Measurements from ENCODE around the gene ABCA5. TPM values are rescaled to one million over a fixed set of nuclear protein-coding genes. Genes with fewer than 3 reads are reported as not detected.
A peak's percentile ranks its signal among the peaks of the same experiment; 100 is the strongest.

The ABCA5 gene
- total RNA-seq, 4 donors from 2014 or later = 48.9 to 211 (median 62.9) TPM

DNA sequence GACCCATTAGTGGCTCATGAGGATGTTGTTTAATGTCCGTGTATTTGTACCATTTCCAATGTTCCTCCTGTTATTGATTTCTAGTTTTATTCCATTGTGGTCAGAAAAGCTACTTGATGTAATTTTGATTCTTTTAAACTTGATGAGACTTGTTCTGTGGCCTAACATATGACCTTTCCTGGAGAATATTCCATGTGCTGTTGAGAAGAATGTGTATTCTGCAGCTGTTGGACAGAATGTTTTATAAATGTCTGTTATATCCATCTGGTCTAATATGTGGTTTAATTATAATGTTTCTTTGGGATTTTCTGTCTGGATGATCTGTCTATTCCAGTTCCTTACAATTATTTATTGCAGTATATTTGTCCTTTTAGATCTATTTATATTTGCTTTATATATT, 95.4 kb downstream of the ABCA5 start:
- 68% methylated on average over 1 of the region's 1 CpG for WGBS
- DNase-seq (ENCODE audit: low spot score in 2 of 2) = no peak
- peaks cover 6% of the 10 kb centered on the region for H3K9me3 ChIP-seq
- no peaks in the 10 kb centered on the region for H3K27me3 ChIP-seq
- H3K4me1 ChIP-seq = peaks cover 5% of the 10 kb centered on the region
- H3K36me3 ChIP-seq = no peaks in the 10 kb centered on the region
- no peak overlapping the region for H3K27ac ChIP-seq
- no peak for TF ChIP-seq POLR2AphosphoS5 (IDR thresholded peaks at IDR 0.05)
- no peak for TF ChIP-seq EP300 (IDR thresholded peaks at IDR 0.05)
- no peak for TF ChIP-seq POLR2A (IDR thresholded peaks at IDR 0.05)
- TF ChIP-seq, protein P1, sequence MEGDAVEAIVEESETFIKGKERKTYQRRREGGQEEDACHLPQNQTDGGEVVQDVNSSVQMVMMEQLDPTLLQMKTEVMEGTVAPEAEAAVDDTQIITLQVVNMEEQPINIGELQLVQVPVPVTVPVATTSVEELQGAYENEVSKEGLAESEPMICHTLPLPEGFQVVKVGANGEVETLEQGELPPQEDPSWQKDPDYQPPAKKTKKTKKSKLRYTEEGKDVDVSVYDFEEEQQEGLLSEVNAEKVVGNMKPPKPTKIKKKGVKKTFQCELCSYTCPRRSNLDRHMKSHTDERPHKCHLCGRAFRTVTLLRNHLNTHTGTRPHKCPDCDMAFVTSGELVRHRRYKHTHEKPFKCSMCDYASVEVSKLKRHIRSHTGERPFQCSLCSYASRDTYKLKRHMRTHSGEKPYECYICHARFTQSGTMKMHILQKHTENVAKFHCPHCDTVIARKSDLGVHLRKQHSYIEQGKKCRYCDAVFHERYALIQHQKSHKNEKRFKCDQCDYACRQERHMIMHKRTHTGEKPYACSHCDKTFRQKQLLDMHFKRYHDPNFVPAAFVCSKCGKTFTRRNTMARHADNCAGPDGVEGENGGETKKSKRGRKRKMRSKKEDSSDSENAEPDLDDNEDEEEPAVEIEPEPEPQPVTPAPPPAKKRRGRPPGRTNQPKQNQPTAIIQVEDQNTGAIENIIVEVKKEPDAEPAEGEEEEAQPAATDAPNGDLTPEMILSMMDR (IDR thresholded peaks at IDR 0.05) = no peak
- H3K4me3 ChIP-seq = no peak overlapping the region

DNA sequence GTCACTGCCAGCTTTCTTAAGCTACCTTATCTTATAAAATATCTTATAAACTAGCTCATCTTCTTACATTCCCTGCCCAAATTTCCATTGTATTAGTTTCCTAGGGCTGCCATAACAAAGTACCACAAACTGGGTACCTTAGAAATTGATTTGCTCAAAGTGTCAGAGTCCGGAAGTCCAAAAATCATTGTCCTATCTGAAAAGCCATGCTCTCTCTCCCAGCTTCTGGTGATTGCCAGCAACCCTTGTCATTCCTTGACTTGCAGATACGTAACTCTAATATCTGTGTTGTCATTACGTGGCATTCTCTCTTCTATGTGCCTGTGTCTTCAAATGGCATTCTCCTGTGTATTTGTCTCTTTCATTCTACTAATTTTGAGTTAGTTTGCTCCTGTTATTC, 96.0 kb downstream of the ABCA5 start:
- WGBS = 94% methylated on average over 3 of the region's 3 CpGs

DNA sequence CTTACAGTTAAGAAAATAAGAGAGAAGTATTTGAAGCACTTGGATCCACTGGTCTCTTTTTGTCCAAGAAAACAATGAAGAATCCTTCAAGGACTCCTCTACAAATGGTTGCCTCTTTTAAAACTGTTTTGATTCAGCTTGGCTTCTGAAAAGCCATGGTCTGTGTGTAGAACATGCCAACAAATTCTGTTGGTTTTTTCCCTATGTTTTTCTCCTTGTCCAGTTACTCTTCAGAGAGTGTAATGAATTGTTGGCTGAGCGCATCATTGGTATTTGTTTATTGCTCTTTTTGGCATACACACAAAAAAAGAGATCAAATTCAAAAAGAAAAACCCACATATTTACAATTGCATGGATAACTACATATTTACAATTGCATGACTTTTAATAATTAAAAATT, 98.4 kb downstream of the ABCA5 start, which contains the start of gene ABCA10:
TSS of gene ABCA10 (minus strand) at position 249 of the 400 bp plus-strand sequence. CDS start 3,466 bp downstream, outside the sequence.
- H3K36me3 ChIP-seq = no peaks in the 10 kb centered on the region
- no peaks in the 10 kb centered on the region for H3K4me1 ChIP-seq
- H3K27me3 ChIP-seq = no peaks in the 10 kb centered on the region
- no peak for DNase-seq (ENCODE audit: low spot score in 2 of 2)
- peak within 1 kb of the TSS; percentile 7 for H3K4me3 ChIP-seq
- TF ChIP-seq POLR2AphosphoS5 (IDR thresholded peaks at IDR 0.05) (no peak), EP300 (IDR thresholded peaks at IDR 0.05) (no peak), POLR2A (IDR thresholded peaks at IDR 0.05) (no peak)
- TF ChIP-seq, protein P1 (IDR thresholded peaks at IDR 0.05) = no peak
- 45% methylated on average over 1 of the region's 1 CpG for WGBS
- H3K9me3 ChIP-seq = peaks cover 6% of the 10 kb centered on the region
- H3K27ac ChIP-seq = no peak within 1 kb of the TSS

More for the DNA sequence above, 96.0 kb downstream of the ABCA5 start:
- Histone ChIP-seq H3K27ac (no peak overlapping the region), H3K4me1 (peaks cover 5% of the 10 kb centered on the region), H3K9me3 (peaks cover 6% of the 10 kb centered on the region), H3K4me3 (no peak overlapping the region), H3K27me3 (no peaks in the 10 kb centered on the region), H3K36me3 (no peaks in the 10 kb centered on the region)
- no peak for DNase-seq (ENCODE audit: low spot score in 2 of 2)
- TF ChIP-seq, protein P1 (IDR thresholded peaks at IDR 0.05) = no peak
- TF ChIP-seq POLR2AphosphoS5 (IDR thresholded peaks at IDR 0.05) = no peak
- TF ChIP-seq POLR2A (IDR thresholded peaks at IDR 0.05) = no peak
- no peak for TF ChIP-seq EP300 (IDR thresholded peaks at IDR 0.05)

DNA sequence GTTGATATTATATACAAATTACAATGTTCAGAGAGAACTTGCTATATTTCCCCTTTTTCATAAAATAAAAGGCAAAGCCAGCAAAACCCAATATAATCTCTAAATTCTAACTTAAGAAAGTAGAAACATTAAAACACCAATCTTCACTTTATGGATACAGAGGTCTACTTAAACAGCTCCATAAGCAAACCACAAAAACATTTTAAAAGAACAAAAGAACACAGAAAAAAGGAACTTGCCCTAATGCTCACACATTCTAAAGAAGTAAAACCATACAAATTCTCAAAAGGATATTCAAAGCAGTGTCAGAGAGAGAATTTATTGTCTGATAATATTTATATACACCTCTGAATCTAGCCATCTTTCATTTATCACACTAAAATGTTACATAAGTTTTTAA, 98.9 kb downstream of the ABCA5 start:
- H3K36me3 ChIP-seq = no peaks in the 10 kb centered on the region
- no peak for TF ChIP-seq POLR2AphosphoS5 (IDR thresholded peaks at IDR 0.05)
- TF ChIP-seq, protein P1 (IDR thresholded peaks at IDR 0.05) = no peak
- TF ChIP-seq POLR2A (IDR thresholded peaks at IDR 0.05) = no peak
- no peak for TF ChIP-seq EP300 (IDR thresholded peaks at IDR 0.05)
- H3K4me1 ChIP-seq = no peaks in the 10 kb centered on the region
- H3K4me3 ChIP-seq = peak overlapping the region; percentile 7
- H3K27ac ChIP-seq = no peak overlapping the region
- H3K9me3 ChIP-seq = peaks cover 6% of the 10 kb centered on the region
- no peak for DNase-seq (ENCODE audit: low spot score in 2 of 2)
- H3K27me3 ChIP-seq = no peaks in the 10 kb centered on the region

DNA sequence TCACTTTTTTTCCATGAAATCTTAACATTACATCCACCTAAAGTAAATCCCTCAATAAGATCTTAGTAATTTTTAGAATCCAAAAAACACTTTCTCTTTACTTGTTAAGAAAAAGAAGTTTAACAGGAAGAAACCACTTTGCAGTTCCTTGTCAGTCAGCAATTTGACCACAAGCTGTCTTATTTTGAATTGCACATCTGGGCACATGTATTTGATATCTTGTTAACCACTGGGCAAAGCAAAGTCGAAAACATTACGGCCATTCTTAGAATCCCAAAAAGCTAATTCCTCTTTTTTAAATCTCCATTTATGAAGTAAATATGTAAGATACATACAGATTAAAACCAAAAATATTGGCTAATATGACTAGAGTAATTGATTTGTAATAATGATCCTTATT, 99.4 kb downstream of the ABCA5 start:
- no peak for DNase-seq (ENCODE audit: low spot score in 2 of 2)
- Histone ChIP-seq H3K4me1 (no peaks in the 10 kb centered on the region), H3K4me3 (peak overlapping the region; percentile 7), H3K27me3 (no peaks in the 10 kb centered on the region), H3K27ac (peak overlapping the region; percentile 10), H3K36me3 (no peaks in the 10 kb centered on the region), H3K9me3 (peaks cover 1% of the 10 kb centered on the region)
- 59% methylated on average over 2 of the region's 2 CpGs for WGBS
- TF ChIP-seq, protein P1 (IDR thresholded peaks at IDR 0.05) = no peak
- no peak for TF ChIP-seq EP300 (IDR thresholded peaks at IDR 0.05)
- no peak for TF ChIP-seq POLR2A (IDR thresholded peaks at IDR 0.05)
- no peak for TF ChIP-seq POLR2AphosphoS5 (IDR thresholded peaks at IDR 0.05)

All from suprapubic skin (tissue), 4 donors.